ENCODE measurements around the gene TPI1. TPM values are rescaled to one million over a fixed set of nuclear protein-coding genes. Genes with fewer than 3 reads are reported as not detected.

Gene TPI1
- total and polyA plus RNA-seq, 2 donors (not counting 3 experiments of a cell fraction or from before 2014, with no cell fraction given) = 643 to 1,816 TPM

- H3K4me2 ChIP-seq (ENCODE audit: insufficient read depth, low read length) = no peak overlapping the region
- H3K9me3 ChIP-seq (replicated peaks; ENCODE audit: control insufficient read depth, insufficient read depth, low read length) = no peaks in the 10 kb centered on the region
- no peaks in the 10 kb centered on the region for H3K9me1 ChIP-seq (replicated peaks; ENCODE audit: control insufficient read depth, extremely low read depth, insufficient read depth, low read length)
- H3K36me3 ChIP-seq (ENCODE audit: control insufficient read depth in 2 of 2, extremely low read depth in 1 of 2, insufficient read depth in 2 of 2, low read length in 2 of 2) = no peaks in the 10 kb centered on the region
- H4K20me1 ChIP-seq (replicated peaks; ENCODE audit: control insufficient read depth, extremely low read depth, insufficient read depth, low read length) = no peaks in the 10 kb centered on the region
- no TSS peak for BruUV-seq (replicated peaks)
- DNase-seq (ENCODE audit: low read depth, low spot score) (no peak), FAIRE-seq (no peak)
- no peaks in the 10 kb centered on the region for H3K27me3 ChIP-seq (ENCODE audit: control insufficient read depth in 2 of 2, insufficient read depth in 2 of 2, low read length in 2 of 2)
- POLR2A ChIA-PET = interaction anchor here (1.1 kb wide), 1 partner anchor 41 kb away, joined by 3 read pairs; the partner anchor contains the start of genes C12orf57 and RNU7-1
- no peaks in the 10 kb centered on the region for H3K79me2 ChIP-seq (ENCODE audit: control insufficient read depth, insufficient read depth, low read length)
- H3K4me1 ChIP-seq (ENCODE audit: control insufficient read depth, extremely low read depth, insufficient read depth, low read length) = peaks cover 7% of the 10 kb centered on the region
- intact Hi-C loops (cut with micrococcal nuclease) = no loop called here
- H3K27ac ChIP-seq (ENCODE audit: insufficient read depth, low read depth, low read length) = no peak overlapping the region
- no peak overlapping the region for H3K9ac ChIP-seq (replicated peaks; ENCODE audit: extremely low read depth, insufficient read depth, low read length)
- H3K4me3 ChIP-seq (replicated peaks in 1 of 3; ENCODE audit: insufficient read depth in 1 of 3, low read depth in 1 of 3, low read length in 3 of 3) = no peak overlapping the region
- CTCF ChIA-PET = interaction anchor here (1.0 to 2.0 kb wide), 4 partner anchors 11 to 33 kb away, joined by 3 to 7 read pairs (median 6); partner anchors contain the start of gene SPSB2
- TF ChIP-seq JUN (IDR thresholded peaks at IDR 0.05; ENCODE audit: borderline replicate concordance, insufficient read depth, insufficient read length, low read depth) = no peak
- TF ChIP-seq CTCF (IDR thresholded peaks at IDR 0.05; ENCODE audit: extremely low read depth in 1 of 2, insufficient read depth in 1 of 2, low read depth in 1 of 2, low read length in 2 of 2) = no peak
- no peak for TF ChIP-seq FOS (IDR thresholded peaks at IDR 0.05; ENCODE audit: borderline replicate concordance, insufficient read depth, low read length)
- TF ChIP-seq POLR2A (IDR thresholded peaks at IDR 0.05; ENCODE audit: low read depth, low read length) = no peak
- no peak for TF ChIP-seq POLR2AphosphoS5 (IDR thresholded peaks at IDR 0.05; ENCODE audit: insufficient read depth, low read depth, low read length)
- TF ChIP-seq MAX (IDR thresholded peaks at IDR 0.05; ENCODE audit: insufficient read depth, insufficient read length) = no peak
- no peak for TF ChIP-seq MYC (IDR thresholded peaks at IDR 0.05; ENCODE audit: low read depth, low read length)
- TF ChIP-seq EZH2 (IDR thresholded peaks at IDR 0.05; ENCODE audit: borderline replicate concordance, low read depth, low read length, severe bottlenecking) = no peak
- no peak for TF ChIP-seq GATA2 (IDR thresholded peaks at IDR 0.05; ENCODE audit: insufficient read depth, insufficient read length, low read depth, low read length)
- dilution Hi-C loops (cut with MboI; ENCODE audit: extremely low pct_ligation_motif_present, low sequenced_read_pairs) = no loop called here
- H2AFZ ChIP-seq (ENCODE audit: low read depth, low read length) = no peak overlapping the region
Observed at GRCh38 chr12:6902448-6902847, 35.1 kb downstream of the TPI1 start.
